Measurements from ENCODE around the gene ARMH3. TPM values are rescaled to one million over a fixed set of nuclear protein-coding genes. Genes with fewer than 3 reads are reported as not detected.
A peak's percentile ranks its signal among the peaks of the same experiment; 100 is the strongest.

ARMH3 gene
- total RNA-seq, 1 donor from 2014 or later, result 4.5 TPM

DNA sequence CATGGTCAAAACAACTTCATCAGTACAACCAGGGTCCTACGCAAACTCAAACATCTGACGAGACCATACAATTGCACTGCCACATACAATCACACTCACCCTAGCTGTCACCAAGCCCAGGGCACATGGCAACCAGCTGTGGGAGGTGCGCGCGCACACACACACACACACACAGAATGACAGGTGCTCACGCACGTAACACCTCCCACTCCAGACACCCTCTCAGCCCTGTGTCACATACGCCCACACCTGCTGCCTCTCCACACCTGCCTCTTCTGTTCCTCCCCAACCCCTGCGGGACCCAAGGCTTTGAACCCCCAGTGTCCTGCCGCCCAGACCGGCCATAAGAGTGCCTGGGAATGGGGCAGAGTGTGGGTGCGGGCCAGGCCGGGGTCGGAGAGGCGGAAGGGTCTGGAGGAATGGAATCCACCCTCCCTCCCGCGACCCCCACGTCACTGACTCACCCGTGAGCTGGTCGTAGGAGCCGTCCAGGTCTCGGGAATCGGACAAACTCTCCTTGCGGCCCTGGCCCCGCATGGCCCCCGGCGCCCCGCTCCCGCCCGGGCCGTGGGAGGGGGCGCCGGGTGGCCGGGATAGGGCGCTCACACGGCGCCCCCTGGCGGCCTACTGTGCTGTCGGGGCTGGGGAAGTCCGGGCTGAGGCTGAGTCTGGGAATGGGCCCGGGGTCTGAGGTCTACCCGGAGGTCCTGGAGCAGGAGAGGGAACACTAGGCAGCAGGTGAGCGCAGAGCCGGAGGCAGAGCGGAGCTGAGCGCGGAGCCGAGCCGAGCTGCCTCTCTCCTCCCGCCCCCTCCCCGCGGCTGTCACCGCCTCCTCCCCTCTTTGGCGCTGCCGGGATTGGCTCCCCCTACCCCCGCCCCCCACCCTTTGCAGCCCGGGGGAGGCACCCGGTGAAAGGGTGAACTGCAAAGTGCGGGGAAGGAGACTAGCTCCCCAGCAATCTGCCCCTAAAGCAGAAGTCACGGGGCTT, 212.6 kb downstream of the ARMH3 start, which contains the start of gene KCNIP2:
KCNIP2 (minus strand) TSS at position 769 of the 990 bp plus-strand sequence; CDS start at position 537, 232 bp downstream.
- DNase-seq (ENCODE audit: low spot score in 2 of 2), result no peak
- H3K9me3 ChIP-seq, result no peaks in the 10 kb centered on the region
- no peak within 1 kb of the TSS for H3K27ac ChIP-seq
- H3K27me3 ChIP-seq, result no peaks in the 10 kb centered on the region
- TF ChIP-seq, protein P1, sequence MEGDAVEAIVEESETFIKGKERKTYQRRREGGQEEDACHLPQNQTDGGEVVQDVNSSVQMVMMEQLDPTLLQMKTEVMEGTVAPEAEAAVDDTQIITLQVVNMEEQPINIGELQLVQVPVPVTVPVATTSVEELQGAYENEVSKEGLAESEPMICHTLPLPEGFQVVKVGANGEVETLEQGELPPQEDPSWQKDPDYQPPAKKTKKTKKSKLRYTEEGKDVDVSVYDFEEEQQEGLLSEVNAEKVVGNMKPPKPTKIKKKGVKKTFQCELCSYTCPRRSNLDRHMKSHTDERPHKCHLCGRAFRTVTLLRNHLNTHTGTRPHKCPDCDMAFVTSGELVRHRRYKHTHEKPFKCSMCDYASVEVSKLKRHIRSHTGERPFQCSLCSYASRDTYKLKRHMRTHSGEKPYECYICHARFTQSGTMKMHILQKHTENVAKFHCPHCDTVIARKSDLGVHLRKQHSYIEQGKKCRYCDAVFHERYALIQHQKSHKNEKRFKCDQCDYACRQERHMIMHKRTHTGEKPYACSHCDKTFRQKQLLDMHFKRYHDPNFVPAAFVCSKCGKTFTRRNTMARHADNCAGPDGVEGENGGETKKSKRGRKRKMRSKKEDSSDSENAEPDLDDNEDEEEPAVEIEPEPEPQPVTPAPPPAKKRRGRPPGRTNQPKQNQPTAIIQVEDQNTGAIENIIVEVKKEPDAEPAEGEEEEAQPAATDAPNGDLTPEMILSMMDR (IDR thresholded peaks at IDR 0.05), result peak in 1 of 3 experiments; percentile 42
- intact Hi-C loops (cut with DNase I), result no loop called here
- H3K4me3 ChIP-seq, result no peak within 1 kb of the TSS
- H3K4me1 ChIP-seq, result peaks cover 4 to 14% of the 10 kb centered on the region in 2 donors
- peaks cover 14 to 33% of the 10 kb centered on the region in 2 donors for H3K36me3 ChIP-seq

DNA sequence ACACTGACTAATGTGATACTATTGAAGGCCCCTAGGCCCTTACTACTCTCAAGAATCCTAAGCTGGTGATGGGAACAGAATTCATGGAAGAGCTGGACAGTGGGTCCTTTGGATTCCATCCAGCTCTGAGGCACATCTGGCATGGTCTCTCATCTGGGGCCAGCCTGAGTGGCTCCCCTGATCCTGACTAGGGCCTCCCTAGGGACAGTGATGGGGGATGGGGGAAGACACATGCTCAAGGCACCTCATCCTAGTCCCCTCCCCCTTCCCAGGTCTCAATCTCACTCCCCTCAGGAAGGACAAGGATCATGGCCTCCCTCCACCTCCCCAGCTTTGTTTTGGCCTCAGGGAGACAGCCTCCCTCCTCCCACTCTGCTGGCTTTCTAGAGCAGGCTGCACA, 214.1 kb downstream of the ARMH3 start:
- H3K4me1 ChIP-seq, result peaks cover 4 to 14% of the 10 kb centered on the region in 2 donors
- H3K4me3 ChIP-seq, result no peak overlapping the region
- peak in 1 of 2 donors; percentile 56 for DNase-seq (ENCODE audit: low spot score in 2 of 2)
- H3K36me3 ChIP-seq, result peaks cover 7 to 18% of the 10 kb centered on the region in 2 donors
- no peaks in the 10 kb centered on the region for H3K9me3 ChIP-seq
- TF ChIP-seq, protein P1 (IDR thresholded peaks at IDR 0.05), result no peak
- H3K27me3 ChIP-seq, result no peaks in the 10 kb centered on the region
- intact Hi-C loops (cut with DNase I), result no loop called here
- no peak overlapping the region for H3K27ac ChIP-seq

DNA sequence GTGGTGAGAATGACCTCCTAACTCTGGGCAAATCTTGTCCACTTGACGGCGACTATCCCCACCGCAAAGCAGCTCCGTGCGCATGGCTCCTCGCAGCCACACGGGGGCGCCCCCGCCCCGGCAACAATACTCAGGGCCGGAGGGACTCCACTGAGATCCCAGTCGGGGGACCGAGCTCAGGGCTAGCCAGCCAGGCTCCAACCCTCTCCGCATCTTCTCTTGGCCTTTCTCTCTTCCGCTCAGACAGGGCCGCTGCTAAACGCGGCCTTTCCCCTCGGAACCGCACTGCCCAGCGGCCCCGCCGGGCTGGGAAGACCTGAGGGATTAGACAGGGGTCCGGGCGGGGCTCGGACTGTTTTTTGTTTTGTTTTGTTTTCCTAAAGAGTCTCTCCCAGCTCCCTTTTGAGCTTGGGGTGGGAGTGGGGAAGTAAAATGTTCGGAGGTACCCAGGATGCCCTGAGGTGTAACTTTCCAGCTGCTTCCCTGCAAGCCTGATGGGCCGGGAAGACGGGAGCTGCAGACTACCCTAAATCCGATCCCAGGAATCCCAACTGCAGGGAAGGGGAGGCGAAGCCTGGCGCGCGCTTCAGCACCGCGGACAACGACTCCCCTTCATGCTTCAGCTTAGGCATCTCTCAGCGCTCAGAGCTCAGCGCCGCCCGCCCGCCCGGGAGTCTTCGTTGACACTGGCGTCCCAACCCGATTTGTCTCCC, 215.1 kb downstream of the ARMH3 start:
- DNase-seq (ENCODE audit: low spot score in 2 of 2), result peak in 1 of 2 donors; percentile 79
- intact Hi-C loops (cut with DNase I), result no loop called here

DNA sequence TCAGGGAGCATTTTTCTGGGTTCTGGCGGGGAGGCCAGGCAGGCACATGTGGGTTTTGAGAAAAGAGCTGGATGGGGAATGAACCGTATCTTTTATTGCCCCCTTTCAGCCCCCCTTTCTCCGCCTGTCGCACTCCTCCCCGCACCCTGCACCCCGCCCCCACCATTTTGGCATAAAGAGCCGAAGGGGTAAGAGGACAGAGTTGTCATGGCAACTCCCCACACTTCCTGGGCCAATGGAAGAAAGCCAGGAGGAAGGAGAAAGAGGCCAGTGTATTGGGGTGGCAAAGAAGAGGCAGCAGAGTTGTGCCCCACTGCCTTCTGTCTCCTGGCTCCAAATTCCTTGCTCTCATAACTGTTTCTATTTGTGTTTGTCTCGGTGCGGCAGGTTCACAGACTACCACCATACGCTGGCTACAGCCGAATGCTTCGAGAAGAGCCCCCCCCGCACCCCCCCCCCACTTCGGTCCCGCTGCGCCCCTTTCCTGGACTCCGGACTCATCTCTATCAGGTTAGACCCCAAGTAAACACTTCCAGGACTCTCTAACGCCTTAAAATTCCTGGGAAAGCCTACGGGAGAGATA, 215.8 kb downstream of the ARMH3 start:
- TF ChIP-seq, protein P1 (IDR thresholded peaks at IDR 0.05), result no peak
- H3K4me1 ChIP-seq, result peaks cover 4 to 14% of the 10 kb centered on the region in 2 donors
- no peaks in the 10 kb centered on the region for H3K9me3 ChIP-seq
- H3K4me3 ChIP-seq, result peak overlapping the region; percentile 27 to 37
- DNase-seq (ENCODE audit: low spot score in 2 of 2), result no peak
- no peaks in the 10 kb centered on the region for H3K27me3 ChIP-seq
- H3K36me3 ChIP-seq, result peaks cover 0 to 4% of the 10 kb centered on the region in 2 donors
- intact Hi-C loops (cut with DNase I), result no loop called here
- no peak overlapping the region for H3K27ac ChIP-seq

More for the DNA sequence above, 215.1 kb downstream of the ARMH3 start:
- no peaks in the 10 kb centered on the region for H3K9me3 ChIP-seq
- H3K4me3 ChIP-seq, result peak overlapping the region in 1 of 2 donors; percentile 49
- peaks cover 4 to 14% of the 10 kb centered on the region in 2 donors for H3K4me1 ChIP-seq
- TF ChIP-seq, protein P1 (IDR thresholded peaks at IDR 0.05), result peak; percentile 49 to 80 (median 70)
- peaks cover 3 to 11% of the 10 kb centered on the region in 2 donors for H3K36me3 ChIP-seq
- H3K27ac ChIP-seq, result no peak overlapping the region
- no peaks in the 10 kb centered on the region for H3K27me3 ChIP-seq

DNA sequence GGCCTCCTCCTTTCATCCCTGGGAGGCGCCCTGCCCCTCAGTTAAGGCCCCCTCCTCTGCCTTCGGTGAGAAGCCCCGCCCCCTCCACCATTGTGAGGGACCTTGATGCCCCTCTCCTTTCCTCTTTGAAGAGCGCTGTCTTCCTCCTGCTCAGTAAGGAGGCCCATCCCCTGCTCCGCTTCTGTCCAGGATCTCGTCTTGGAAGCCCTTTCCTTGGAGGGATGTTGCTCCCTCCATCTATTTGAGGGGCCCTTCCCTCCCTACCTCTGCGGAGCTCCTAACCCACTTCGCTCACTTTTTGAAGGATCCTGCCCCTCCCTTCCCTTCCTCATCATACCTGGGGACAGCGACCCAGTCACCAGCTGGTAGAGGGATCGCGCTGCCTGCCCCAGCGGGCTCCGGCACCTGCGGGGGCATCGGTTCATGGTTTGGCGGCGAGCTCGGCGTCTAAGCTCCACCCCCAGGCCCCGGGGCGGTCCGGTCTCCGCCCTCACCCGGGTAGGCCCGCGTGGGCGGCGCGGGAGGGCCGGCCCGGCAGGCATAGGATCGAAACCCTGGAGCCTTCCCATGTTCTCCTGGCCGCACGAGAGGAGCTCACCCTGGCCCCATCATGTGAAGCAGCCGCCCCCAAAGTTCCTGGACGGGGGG, 216.4 kb downstream of the ARMH3 start:
- peaks cover 4 to 14% of the 10 kb centered on the region in 2 donors for H3K4me1 ChIP-seq
- no peaks in the 10 kb centered on the region for H3K27me3 ChIP-seq
- H3K9me3 ChIP-seq, result no peaks in the 10 kb centered on the region
- H3K4me3 ChIP-seq, result peak overlapping the region; percentile 27 to 37
- H3K27ac ChIP-seq, result no peak overlapping the region
- TF ChIP-seq, protein P1 (IDR thresholded peaks at IDR 0.05), result no peak
- intact Hi-C loops (cut with DNase I), result no loop called here
- no peaks in the 10 kb centered on the region for H3K36me3 ChIP-seq
- DNase-seq (ENCODE audit: low spot score in 2 of 2), result no peak

Data from ascending aorta (tissue), 2 donors.